Natural killer cell (primary cell): ENCODE results near the gene VEZT. TPM values are rescaled to one million over a fixed set of nuclear protein-coding genes. Genes with fewer than 3 reads are reported as not detected.

ENCODE experiments used
- ATAC-seq, 3 donors: fragments of 150-1000 bp in 2 of 3; fragments of 200-7000 bp in 1 of 3; cut with Tn5 transposase; 1 replicate in 1 of 3; 2 replicates in 2 of 3; pipeline ENCODE4 v1.10.0; 2021; ENCODE audit warnings: mild to moderate bottlenecking in 2 of 3, moderate library complexity in 2 of 3
- DNase-seq, 2 donors: peaks; one replicate each; pipeline versions ENCODE4 v3.0.0 to v3.0.0-alpha.2; 2013 to 2021; ENCODE audit warnings: mixed read lengths in 1 of 2
- H3K27ac ChIP-seq: one replicate; pipeline ENCODE4 v1.5.1; 2013; ENCODE audit warnings: mild to moderate bottlenecking, low read length
- H3K27me3 ChIP-seq: one replicate; pipeline ENCODE4 v1.6.1; 2013; ENCODE audit warnings: low read length; ENCODE audit not compliant: control insufficient read depth, insufficient read depth
- H3K36me3 ChIP-seq: one replicate; pipeline ENCODE4 v1.6.1; 2013; ENCODE audit warnings: low read length; ENCODE audit not compliant: control insufficient read depth, insufficient read depth
- H3K4me1 ChIP-seq: one replicate; pipeline ENCODE4 v1.6.1; 2013; ENCODE audit warnings: low read length; ENCODE audit not compliant: control insufficient read depth, insufficient read depth
- H3K4me3 ChIP-seq: one replicate; pipeline ENCODE4 v1.5.1; 2013; ENCODE audit warnings: low read length
- H3K9me3 ChIP-seq: one replicate; pipeline ENCODE4 v1.6.1; 2013; ENCODE audit warnings: low read length; ENCODE audit not compliant: control insufficient read depth, insufficient read depth
- H3K27ac Mint-ChIP-seq, 2 donors: one replicate each; pipeline ENCODE4 v1.8.0; 2022; ENCODE audit warnings: mild to moderate bottlenecking in 2 of 2, mixed read lengths in 2 of 2, moderate library complexity in 1 of 2
- H3K27me3 Mint-ChIP-seq, 2 donors: one replicate each; pipeline ENCODE4 v1.8.0; 2022; ENCODE audit warnings: low read depth in 2 of 2, mixed read lengths in 2 of 2
- H3K36me3 Mint-ChIP-seq: one replicate; pipeline ENCODE4 v1.8.0; 2022; ENCODE audit warnings: mixed read lengths
- H3K4me1 Mint-ChIP-seq, 2 donors: one replicate each; pipeline ENCODE4 v1.8.0; 2022; ENCODE audit warnings: mixed read lengths in 2 of 2
- H3K4me3 Mint-ChIP-seq: one replicate; pipeline ENCODE4 v1.8.0; 2022; ENCODE audit warnings: mild to moderate bottlenecking, moderate library complexity, mixed read lengths
- H3K9me3 Mint-ChIP-seq, 2 donors: one replicate each; pipeline ENCODE4 v1.8.0; 2022; ENCODE audit warnings: mixed read lengths in 2 of 2
- WGBS: methylation state at CpG from one replicate; pipeline ENCODE4 v1.1.7; 2013; ENCODE audit warnings: missing lambda C conversion rate; ENCODE audit not compliant: insufficient coverage; 5-methylcytosine and 5-hydroxymethylcytosine counted together
- intact Hi-C: fragments of 100-400 bp; cut with micrococcal nuclease; formaldehyde crosslinking; loops from one replicate; pipeline ENCODE4 v1.14.2; 2022
- total RNA-seq, 4 donors: library from RNA; stranded (reverse); fragments of 120-200 nt in 1 of 4; gene quantifications; one replicate each; pipeline versions ENCODE4 v1.2.3 to v1.2.4, GENCODE V29; 2013 to 2022
- TF ChIP-seq, protein P1 (sequence below): fragments of 200-600 bp; IDR thresholded peaks from one replicate; pipeline ENCODE4 v1.8.0; 2022; ENCODE audit warnings: antibody characterized with exemption

The VEZT gene
- total RNA-seq, 3 donors from 2014 or later (not counting 1 experiment from before 2014, with no cell fraction given), result 32.7 to 37.0 (median 35.1) TPM

GRCh38 chr12:95179011-95179410 lies 38.6 kb upstream of the VEZT start:
- Histone ChIP-seq H3K36me3 (no peaks in the 10 kb centered on the region), H3K4me1 (no peaks in the 10 kb centered on the region), H3K4me3 (no peak overlapping the region), H3K27me3 (no peaks in the 10 kb centered on the region), H3K27ac (no peak overlapping the region), H3K9me3 (no peaks in the 10 kb centered on the region)
- H3K27me3 Mint-ChIP-seq, result no peaks in the 10 kb centered on the region
- WGBS, result 75% methylated on average over 5 of the region's 5 CpGs
- no peaks in the 10 kb centered on the region for H3K36me3 Mint-ChIP-seq
- H3K27ac Mint-ChIP-seq, result no peak overlapping the region
- intact Hi-C loops, result no loop called here
- TF ChIP-seq, protein P1, sequence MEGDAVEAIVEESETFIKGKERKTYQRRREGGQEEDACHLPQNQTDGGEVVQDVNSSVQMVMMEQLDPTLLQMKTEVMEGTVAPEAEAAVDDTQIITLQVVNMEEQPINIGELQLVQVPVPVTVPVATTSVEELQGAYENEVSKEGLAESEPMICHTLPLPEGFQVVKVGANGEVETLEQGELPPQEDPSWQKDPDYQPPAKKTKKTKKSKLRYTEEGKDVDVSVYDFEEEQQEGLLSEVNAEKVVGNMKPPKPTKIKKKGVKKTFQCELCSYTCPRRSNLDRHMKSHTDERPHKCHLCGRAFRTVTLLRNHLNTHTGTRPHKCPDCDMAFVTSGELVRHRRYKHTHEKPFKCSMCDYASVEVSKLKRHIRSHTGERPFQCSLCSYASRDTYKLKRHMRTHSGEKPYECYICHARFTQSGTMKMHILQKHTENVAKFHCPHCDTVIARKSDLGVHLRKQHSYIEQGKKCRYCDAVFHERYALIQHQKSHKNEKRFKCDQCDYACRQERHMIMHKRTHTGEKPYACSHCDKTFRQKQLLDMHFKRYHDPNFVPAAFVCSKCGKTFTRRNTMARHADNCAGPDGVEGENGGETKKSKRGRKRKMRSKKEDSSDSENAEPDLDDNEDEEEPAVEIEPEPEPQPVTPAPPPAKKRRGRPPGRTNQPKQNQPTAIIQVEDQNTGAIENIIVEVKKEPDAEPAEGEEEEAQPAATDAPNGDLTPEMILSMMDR, result no peak
- H3K4me1 Mint-ChIP-seq, result no peaks in the 10 kb centered on the region
- no peak for ATAC-seq
- no peaks in the 10 kb centered on the region for H3K9me3 Mint-ChIP-seq
- no peak overlapping the region for H3K4me3 Mint-ChIP-seq
- DNase-seq, result no peak

DNA sequence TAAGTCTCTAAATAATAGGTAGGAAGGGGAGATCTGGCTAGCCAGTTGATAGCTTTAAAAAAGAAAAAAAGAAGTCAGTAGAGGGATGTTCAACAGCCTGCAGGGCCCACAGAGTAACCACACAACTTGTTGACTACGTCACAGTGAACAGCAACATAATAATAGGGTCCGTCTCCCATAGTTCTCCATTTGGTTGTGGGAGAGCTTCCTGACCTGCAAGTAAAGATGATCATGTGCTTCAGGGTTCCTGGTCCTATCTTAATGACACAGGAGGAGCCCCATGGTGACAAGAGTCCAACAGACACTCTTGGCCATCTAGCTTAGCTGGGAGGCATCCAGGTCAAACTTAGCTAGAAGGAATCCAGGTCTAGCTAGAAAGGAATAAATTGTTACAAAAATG lies 36.5 kb upstream of the VEZT start:
- no peak for ATAC-seq
- intact Hi-C loops, result no loop called here
- Histone ChIP-seq H3K36me3 (no peaks in the 10 kb centered on the region), H3K9me3 (no peaks in the 10 kb centered on the region), H3K4me1 (no peaks in the 10 kb centered on the region), H3K4me3 (no peak overlapping the region), H3K27me3 (no peaks in the 10 kb centered on the region), H3K27ac (no peak overlapping the region)
- TF ChIP-seq, protein P1, result no peak
- H3K27me3 Mint-ChIP-seq, result no peaks in the 10 kb centered on the region
- no peak overlapping the region for H3K27ac Mint-ChIP-seq
- DNase-seq, result no peak
- no peaks in the 10 kb centered on the region for H3K36me3 Mint-ChIP-seq
- no peaks in the 10 kb centered on the region for H3K4me1 Mint-ChIP-seq
- no peaks in the 10 kb centered on the region for H3K9me3 Mint-ChIP-seq
- no peak overlapping the region for H3K4me3 Mint-ChIP-seq
- 90% methylated on average over 2 of the region's 2 CpGs for WGBS

- no peaks in the 10 kb centered on the region for H3K27me3 ChIP-seq
- no peaks in the 10 kb centered on the region for H3K27me3 Mint-ChIP-seq
- H3K4me1 Mint-ChIP-seq, result no peaks in the 10 kb centered on the region
- no peak overlapping the region for H3K4me3 ChIP-seq
- intact Hi-C loops, result no loop called here
- no peaks in the 10 kb centered on the region for H3K9me3 Mint-ChIP-seq
- ATAC-seq, result no peak
- no peak overlapping the region for H3K27ac Mint-ChIP-seq
- H3K36me3 Mint-ChIP-seq, result no peaks in the 10 kb centered on the region
- 68% methylated on average over 5 of the region's 5 CpGs for WGBS
- no peaks in the 10 kb centered on the region for H3K4me1 ChIP-seq
- H3K27ac ChIP-seq, result no peak overlapping the region
- no peak overlapping the region for H3K4me3 Mint-ChIP-seq
- no peak for DNase-seq
- TF ChIP-seq, protein P1, result no peak
- H3K36me3 ChIP-seq, result no peaks in the 10 kb centered on the region
- H3K9me3 ChIP-seq, result no peaks in the 10 kb centered on the region
These were observed 34.7 kb upstream of the VEZT start for GRCh38 chr12:95182868-95183415.

DNA sequence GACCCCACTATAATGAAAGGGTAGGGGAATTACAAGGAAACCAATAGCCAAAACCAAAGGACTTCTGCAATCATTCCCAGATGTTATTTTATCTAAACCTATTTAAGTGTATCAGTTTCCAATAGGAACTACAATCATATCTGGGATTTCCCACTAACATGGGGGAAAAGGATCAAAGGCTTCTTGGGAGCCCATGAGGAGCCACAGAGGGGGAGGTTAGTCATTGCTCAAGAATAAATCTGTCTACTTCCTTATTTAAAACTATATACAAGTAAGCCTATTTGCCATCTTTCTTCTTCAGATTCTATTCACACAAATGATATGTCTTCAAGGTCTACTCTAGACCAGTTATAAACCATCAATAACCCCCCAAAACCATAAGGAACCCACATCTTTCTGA lies 33.5 kb upstream of the VEZT start:
- H3K27me3 ChIP-seq, result no peaks in the 10 kb centered on the region
- H3K36me3 Mint-ChIP-seq, result no peaks in the 10 kb centered on the region
- H3K27me3 Mint-ChIP-seq, result no peaks in the 10 kb centered on the region
- H3K9me3 Mint-ChIP-seq, result no peaks in the 10 kb centered on the region
- TF ChIP-seq, protein P1, result no peak
- H3K4me1 Mint-ChIP-seq, result no peaks in the 10 kb centered on the region
- H3K36me3 ChIP-seq, result no peaks in the 10 kb centered on the region
- no peaks in the 10 kb centered on the region for H3K9me3 ChIP-seq
- ATAC-seq, result no peak
- no peaks in the 10 kb centered on the region for H3K4me1 ChIP-seq
- intact Hi-C loops, result no loop called here
- no peak overlapping the region for H3K4me3 ChIP-seq
- no peak overlapping the region for H3K27ac Mint-ChIP-seq
- H3K27ac ChIP-seq, result no peak overlapping the region
- H3K4me3 Mint-ChIP-seq, result no peak overlapping the region
- DNase-seq, result no peak
